HepG2 (cell line): ENCODE data around the gene SRP68. TPM values are rescaled to one million over a fixed set of nuclear protein-coding genes. Genes with fewer than 3 reads are reported as not detected.

Experiments
- AGO2 ChIP-seq: fragments of 200-400 bp; formaldehyde crosslinking; optimal IDR thresholded peaks from 2 replicates; pipeline ENCODE3; 2017; ENCODE audit warnings: mild to moderate bottlenecking, low read depth, low read length, moderate library complexity
- IKZF4 ChIP-seq: sonication (generic); formaldehyde crosslinking; IDR thresholded peaks from 2 replicates; pipeline ENCODE4 v1.5.1; 2020; ENCODE audit warnings: borderline replicate concordance, mild to moderate bottlenecking, low read depth, missing genetic modification reagents; ENCODE audit errors: not compliant biosample characterization
- JUNB ChIP-seq: sonication (generic); formaldehyde crosslinking; IDR thresholded peaks from 2 replicates; pipeline ENCODE4 v1.8.0; 2022; ENCODE audit warnings: missing genetic modification reagents, mild to moderate bottlenecking, borderline replicate concordance
- JUND ChIP-seq: sonication (generic); formaldehyde crosslinking; IDR thresholded peaks from 2 replicates; pipeline ENCODE4 v1.8.0; 2022; ENCODE audit warnings: mild to moderate bottlenecking, missing genetic modification reagents
- MYC ChIP-seq: sonication (generic); formaldehyde crosslinking; IDR thresholded peaks from 2 replicates; pipeline ENCODE4 v1.9.0; 2021; ENCODE audit warnings: missing genetic modification reagents, borderline replicate concordance
- NAIF1 ChIP-seq: sonication (generic); formaldehyde crosslinking; IDR thresholded peaks from 2 replicates; pipeline ENCODE4 v1.5.0; 2020; ENCODE audit warnings: mild to moderate bottlenecking, missing genetic modification reagents, borderline replicate concordance
- NCOA5 ChIP-seq: sonication (generic); formaldehyde crosslinking; IDR thresholded peaks from 2 replicates; pipeline ENCODE4 v1.4.0; 2020; ENCODE audit warnings: missing genetic modification reagents
- NFATC3 ChIP-seq: sonication (generic); formaldehyde crosslinking; IDR thresholded peaks from 2 replicates; pipeline ENCODE4 v1.5.1; 2020; ENCODE audit warnings: mild to moderate bottlenecking, missing genetic modification reagents
- NONO ChIP-seq, 2 experiments: fragments of 450-650 bp in 1 of 2; sonication (generic) in 1 of 2; formaldehyde crosslinking in 1 of 2; IDR thresholded peaks in 1 of 2; conservative IDR thresholded peaks in 1 of 2; 2 replicates each; pipeline versions ENCODE4 v1.6.1 to v1.8.0; 2017 to 2022; ENCODE audit warnings: mild to moderate bottlenecking in 1 of 2, missing genetic modification reagents in 1 of 2, moderate library complexity in 1 of 2
- NR3C1 ChIP-seq: sonication (generic); formaldehyde crosslinking; IDR thresholded peaks from 2 replicates; pipeline ENCODE4 v1.4.0; 2020; ENCODE audit warnings: missing genetic modification reagents
- PLRG1 ChIP-seq: fragments of 450-650 bp; conservative IDR thresholded peaks from 2 replicates; pipeline ENCODE4 v1.6.1; 2016
- RBM22 ChIP-seq: fragments of 200-400 bp; formaldehyde crosslinking; optimal IDR thresholded peaks from 2 replicates; pipeline ENCODE3; 2017; ENCODE audit warnings: mild to moderate bottlenecking, low read length, moderate library complexity
- RELA ChIP-seq: sonication (generic); formaldehyde crosslinking; IDR thresholded peaks from 2 replicates; pipeline ENCODE4 v1.4.0; 2020; ENCODE audit warnings: missing genetic modification reagents
- REPIN1 ChIP-seq: sonication (generic); formaldehyde crosslinking; IDR thresholded peaks from 2 replicates; pipeline ENCODE4 v1.8.0; 2022; ENCODE audit warnings: missing genetic modification reagents, low read depth, mild to moderate bottlenecking, borderline replicate concordance
- RXRA ChIP-seq: sonication (generic); formaldehyde crosslinking; IDR thresholded peaks from 2 replicates; pipeline ENCODE4 v1.5.1; 2020; ENCODE audit warnings: missing genetic modification reagents
- TCF7L2 ChIP-seq: IDR thresholded peaks from 2 replicates; pipeline ENCODE4 v1.6.1; 2011; ENCODE audit warnings: mild to moderate bottlenecking, low read depth, low read length, moderate library complexity
- ZBTB14 ChIP-seq: sonication (generic); formaldehyde crosslinking; IDR thresholded peaks from 2 replicates; pipeline ENCODE4 v1.4.0; 2020; ENCODE audit warnings: missing genetic modification reagents
- ZBTB33 ChIP-seq: sonication (generic); formaldehyde crosslinking; IDR thresholded peaks from 2 replicates; pipeline ENCODE4 v1.4.0; 2020; ENCODE audit warnings: missing genetic modification reagents
- ZC3H4 ChIP-seq: sonication (generic); formaldehyde crosslinking; IDR thresholded peaks from 2 replicates; pipeline ENCODE4 v1.4.0; 2020; ENCODE audit warnings: missing genetic modification reagents, borderline replicate concordance
- ZFP41 ChIP-seq: sonication (generic); formaldehyde crosslinking; IDR thresholded peaks from 2 replicates; pipeline ENCODE4 v1.4.0; 2020; ENCODE audit warnings: mild to moderate bottlenecking, missing genetic modification reagents, borderline replicate concordance
- ZNF563 ChIP-seq: sonication (generic); formaldehyde crosslinking; IDR thresholded peaks from 2 replicates; pipeline ENCODE4 v1.8.0; 2022; ENCODE audit warnings: mild to moderate bottlenecking, moderate library complexity, missing genetic modification reagents
- ZNF589 ChIP-seq: sonication (generic); formaldehyde crosslinking; conservative IDR thresholded peaks from 2 replicates; pipeline ENCODE4 v1.8.0; 2022; ENCODE audit warnings: mild to moderate bottlenecking, moderate library complexity, missing genetic modification reagents
- ZNF616 ChIP-seq: sonication (generic); formaldehyde crosslinking; IDR thresholded peaks from 2 replicates; pipeline ENCODE4 v1.5.0; 2020; ENCODE audit warnings: low read depth, mild to moderate bottlenecking, missing genetic modification reagents
- ZNF770 ChIP-seq: sonication (generic); formaldehyde crosslinking; IDR thresholded peaks from 2 replicates; pipeline ENCODE4 v1.5.0; 2020; ENCODE audit warnings: mild to moderate bottlenecking, missing genetic modification reagents
- ZNF775 ChIP-seq: sonication (generic); formaldehyde crosslinking; IDR thresholded peaks from 2 replicates; pipeline ENCODE4 v1.4.0; 2020; ENCODE audit warnings: missing genetic modification reagents, mild to moderate bottlenecking, moderate library complexity, borderline replicate concordance
- ZNF816 ChIP-seq: sonication (generic); formaldehyde crosslinking; IDR thresholded peaks from 2 replicates; pipeline ENCODE4 v1.8.0; 2022; ENCODE audit warnings: missing genetic modification reagents, mild to moderate bottlenecking, borderline replicate concordance
- polyA plus RNA-seq, 8 experiments: library from polyadenylated mRNA; depleted of rRNA in 3 of 8; stranded (reverse) in 7 of 8; unstranded in 1 of 8; fragments of >200 nt; fragmentation: Illumina TruSeq in 4 of 8; extraction: Trizol in 4 of 8; gene quantifications; 2 replicates each; pipeline versions ENCODE4 v1.2.1 to v1.2.3, GENCODE V29; 2011 to 2016; ENCODE audit warnings: low read depth in 4 of 8, missing spikeins in 1 of 8, mixed read lengths in 1 of 8; ENCODE audit not compliant: insufficient read depth in 1 of 8
- total RNA-seq, 5 experiments: library from RNA; depleted of rRNA; stranded (reverse); fragments of >200 nt; fragmentation: Illumina TruSeq; extraction: Trizol; gene quantifications; 2 replicates each; pipeline ENCODE4 v1.2.3, GENCODE V29; 2016; ENCODE audit warnings: low read depth in 1 of 5

The SRP68 gene
- total and polyA plus RNA-seq, 2 of the 13 experiments (the other 11 are each of a cell fraction or from before 2014, with no cell fraction given), result 39.8 to 74.3 TPM

GRCh38 chr17:76076765-76077583, 4.7 kb upstream of the SRP68 start (continued):
- TF ChIP-seq JUNB (CRISPR knock-in tag) (no peak), ZFP41 (CRISPR knock-in tag) (no peak), RXRA (CRISPR knock-in tag) (peak; percentile 17; the same call in 1 of the 2 replicates), ZC3H4 (CRISPR knock-in tag) (no peak), NR3C1 (CRISPR knock-in tag) (no peak), ZNF775 (no peak), REPIN1 (CRISPR knock-in tag) (no peak), JUND (CRISPR knock-in tag) (no peak), IKZF4 (no peak), ZNF563 (CRISPR knock-in tag) (no peak), NFATC3 (CRISPR knock-in tag) (no peak), ZNF589 (CRISPR knock-in tag) (no peak), PLRG1 (no peak), ZNF616 (CRISPR knock-in tag) (no peak), ZNF816 (no peak), ZBTB33 (CRISPR knock-in tag) (peak; percentile 24; the same call in 1 of the 2 replicates), ZBTB14 (CRISPR knock-in tag) (no peak), NAIF1 (CRISPR knock-in tag) (no peak), TCF7L2 (no peak), ZNF770 (no peak), RBM22 (no peak), NCOA5 (no peak), AGO2 (peak; percentile 70), NONO (IDR thresholded peaks at IDR 0.05) (no peak), NONO (CRISPR knock-in tag; conservative IDR thresholded peaks at IDR 0.05) (no peak), RELA (CRISPR knock-in tag) (no peak), MYC (CRISPR knock-in tag) (no peak)
